ENCODE results near the gene ISX. TPM values are rescaled to one million over a fixed set of nuclear protein-coding genes. Genes with fewer than 3 reads are reported as not detected.

ISX gene
- total RNA-seq, 1 experiment from 2014 or later: not detected

GRCh38 chr22:35076630-35077029, 10.7 kb downstream of the ISX start:
- Histone ChIP-seq H3K27me3 (replicated peaks; ENCODE audit: insufficient read depth, low read depth, low read length, poor library complexity) (peaks cover 26% of the 10 kb centered on the region), H3K27ac (ENCODE audit: low read depth, low read length, poor library complexity, severe bottlenecking) (no peak overlapping the region), H3K9me3 (ENCODE audit: low read depth, low read length, poor library complexity, severe bottlenecking) (no peaks in the 10 kb centered on the region), H3K4me3 (ENCODE audit: low read depth, low read length, poor library complexity, severe bottlenecking) (no peak overlapping the region), H3K36me3 (ENCODE audit: insufficient read depth, low read length, poor library complexity, severe bottlenecking) (no peaks in the 10 kb centered on the region), H3K4me1 (ENCODE audit: insufficient read depth, low read length, poor library complexity, severe bottlenecking) (no peaks in the 10 kb centered on the region)
- intact Hi-C loops (cut with micrococcal nuclease; ENCODE audit: unreplicated experiment): no loop called here
- POLR2A ChIA-PET (ENCODE audit: low non-redundant PET): no interaction called here
- CTCF ChIA-PET: no interaction called here
- TF ChIP-seq EZH2 (IDR thresholded peaks at IDR 0.05; ENCODE audit: borderline replicate concordance, low read depth, low read length, poor library complexity, severe bottlenecking) (no peak), CTCF (conservative IDR thresholded peaks at IDR 0.05; ENCODE audit: low read depth, low read length) (no peak)
- no TSS peak for BruUV-seq (replicated peaks)
- no peak for DNase-seq (ENCODE audit: low spot score)

GRCh38 chr22:35085621-35086020, 19.7 kb downstream of the ISX start:
- TF ChIP-seq EZH2 (IDR thresholded peaks at IDR 0.05; ENCODE audit: borderline replicate concordance, low read depth, low read length, poor library complexity, severe bottlenecking): no peak
- no peak for TF ChIP-seq CTCF (conservative IDR thresholded peaks at IDR 0.05; ENCODE audit: low read depth, low read length)
- Histone ChIP-seq H3K4me1 (ENCODE audit: insufficient read depth, low read length, poor library complexity, severe bottlenecking) (no peaks in the 10 kb centered on the region), H3K4me3 (ENCODE audit: low read depth, low read length, poor library complexity, severe bottlenecking) (no peak overlapping the region), H3K27ac (ENCODE audit: low read depth, low read length, poor library complexity, severe bottlenecking) (no peak overlapping the region), H3K9me3 (ENCODE audit: low read depth, low read length, poor library complexity, severe bottlenecking) (no peaks in the 10 kb centered on the region), H3K27me3 (replicated peaks; ENCODE audit: insufficient read depth, low read depth, low read length, poor library complexity) (peaks cover 20% of the 10 kb centered on the region), H3K36me3 (ENCODE audit: insufficient read depth, low read length, poor library complexity, severe bottlenecking) (no peaks in the 10 kb centered on the region)
- ChIA-PET CTCF (no interaction called here), POLR2A (ENCODE audit: low non-redundant PET) (no interaction called here)
- DNase-seq (ENCODE audit: low spot score): no peak
- BruUV-seq (replicated peaks): no TSS peak
- intact Hi-C loops (cut with micrococcal nuclease; ENCODE audit: unreplicated experiment): no loop called here

- POLR2A ChIA-PET (ENCODE audit: low non-redundant PET): no interaction called here
- CTCF ChIA-PET: no interaction called here
- H3K27ac ChIP-seq (ENCODE audit: low read depth, low read length, poor library complexity, severe bottlenecking): no peak overlapping the region
- no peak for DNase-seq (ENCODE audit: low spot score)
- no peaks in the 10 kb centered on the region for H3K4me1 ChIP-seq (ENCODE audit: insufficient read depth, low read length, poor library complexity, severe bottlenecking)
- TF ChIP-seq EZH2 (IDR thresholded peaks at IDR 0.05; ENCODE audit: borderline replicate concordance, low read depth, low read length, poor library complexity, severe bottlenecking): no peak
- no peak for TF ChIP-seq CTCF (conservative IDR thresholded peaks at IDR 0.05; ENCODE audit: low read depth, low read length)
- H3K36me3 ChIP-seq (ENCODE audit: insufficient read depth, low read length, poor library complexity, severe bottlenecking): no peaks in the 10 kb centered on the region
- peaks cover 6% of the 10 kb centered on the region for H3K27me3 ChIP-seq (replicated peaks; ENCODE audit: insufficient read depth, low read depth, low read length, poor library complexity)
- intact Hi-C loops (cut with micrococcal nuclease; ENCODE audit: unreplicated experiment): no loop called here
- BruUV-seq (replicated peaks): no TSS peak
- H3K9me3 ChIP-seq (ENCODE audit: low read depth, low read length, poor library complexity, severe bottlenecking): no peaks in the 10 kb centered on the region
- no peak overlapping the region for H3K4me3 ChIP-seq (ENCODE audit: low read depth, low read length, poor library complexity, severe bottlenecking)
Measured at GRCh38 chr22:35089139-35089538, 23.2 kb downstream of the ISX start.

All from A673 (cell line).